Cerebellar nuclear complex (tissue), 1 donor: Measurements from ENCODE around the gene ABI3.

Source experiments
- DNase-seq, 2 experiments: peaks; one replicate each; lab custom pipeline; 2025; lab: John Stamatoyannopoulos, UW

Gene ABI3

GRCh38 chr17:49197346-49197998 is 13.0 kb upstream of the ABI3 start:
- DNase-seq, result no peak

DNA sequence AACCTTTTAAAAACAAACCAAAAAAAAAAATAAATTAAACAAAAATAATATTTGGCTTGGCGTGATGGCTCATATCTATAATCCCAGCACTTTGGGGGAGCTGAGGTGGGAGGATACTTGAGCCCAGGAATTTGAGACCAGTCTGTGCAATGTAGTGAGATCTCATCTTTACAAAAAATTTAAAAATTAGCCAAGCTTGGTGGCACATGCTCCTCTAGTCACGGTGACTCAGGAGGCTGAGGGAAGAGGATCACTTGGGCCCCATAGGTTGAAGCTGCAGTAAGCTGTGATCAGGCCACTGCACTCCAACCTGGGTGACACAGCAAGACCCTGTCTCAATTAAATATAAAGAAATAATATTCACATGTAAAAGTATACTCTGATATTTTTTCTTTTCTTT is 12.3 kb upstream of the ABI3 start:
- DNase-seq, result no peak

GRCh38 chr17:49200423-49201083 is 10.0 kb upstream of the ABI3 start:
- DNase-seq, result no peak

- DNase-seq, result no peak
Measured at GRCh38 chr17:49201481-49201927, 9.0 kb upstream of the ABI3 start.

DNA sequence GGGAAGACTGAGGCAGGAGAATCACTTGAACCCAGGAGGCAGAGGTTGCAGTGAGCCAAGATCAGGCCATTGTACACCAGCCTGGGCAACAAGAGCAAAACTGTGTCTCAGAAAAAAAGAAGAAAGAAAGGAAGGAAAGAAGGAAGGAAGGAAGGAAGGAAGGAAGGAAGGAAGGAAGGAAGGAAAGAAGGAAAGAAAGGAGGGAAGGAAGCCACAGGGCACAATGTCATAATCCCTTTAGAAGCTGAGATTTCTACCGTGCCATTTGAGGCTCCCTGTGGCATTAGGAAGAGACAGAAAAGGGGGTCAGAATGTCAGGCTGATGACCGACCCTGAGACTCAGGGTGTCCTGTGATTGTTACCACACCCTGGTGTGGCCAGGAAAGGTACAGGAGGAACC is 6.7 kb upstream of the ABI3 start:
- no peak for DNase-seq

DNA sequence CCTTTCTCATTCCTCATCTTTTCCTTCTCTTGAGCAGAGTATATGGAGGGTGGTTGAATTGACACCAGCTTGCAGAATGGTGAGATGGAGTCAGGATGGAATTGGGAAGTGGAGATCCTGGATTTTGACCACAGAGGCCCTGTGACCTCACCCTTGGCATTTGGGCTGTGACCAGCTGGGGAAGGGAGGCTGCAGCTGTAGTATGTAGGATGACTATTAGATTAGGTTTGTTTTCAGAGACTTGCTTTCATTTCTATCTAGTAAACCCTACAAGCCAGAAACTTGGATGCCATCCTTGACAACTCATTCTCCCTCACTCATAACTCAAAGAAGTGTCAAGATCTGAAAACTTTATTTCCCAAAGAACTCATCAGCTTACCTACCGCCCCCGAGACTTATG is 6.0 kb upstream of the ABI3 start:
- DNase-seq, result no peak

DNA sequence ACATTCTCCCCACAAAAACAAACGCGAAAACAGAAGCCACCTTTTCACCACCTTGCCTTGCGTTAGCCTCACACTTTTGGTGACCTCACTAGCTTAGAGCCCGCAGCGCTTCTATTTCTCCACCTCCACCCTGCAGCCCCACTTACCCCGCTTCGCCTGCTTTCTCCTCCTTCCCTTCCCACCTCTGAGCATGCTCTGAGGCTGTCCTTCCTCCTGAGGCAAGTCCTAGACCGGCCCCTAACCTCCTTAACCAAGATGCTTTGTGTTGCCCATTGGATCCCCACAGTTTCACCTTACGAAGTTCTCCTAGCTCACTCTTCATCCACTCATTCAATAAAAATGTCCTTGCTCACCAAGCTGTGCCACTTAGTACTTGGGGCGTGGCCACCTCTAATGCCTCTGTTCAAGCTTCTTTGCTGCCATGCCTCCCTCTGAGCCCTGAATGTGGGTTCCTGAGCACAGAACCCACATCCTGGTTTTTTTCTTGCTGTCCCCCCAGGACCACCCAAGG is 1.4 kb upstream of the ABI3 start:
- DNase-seq, result no peak

DNA sequence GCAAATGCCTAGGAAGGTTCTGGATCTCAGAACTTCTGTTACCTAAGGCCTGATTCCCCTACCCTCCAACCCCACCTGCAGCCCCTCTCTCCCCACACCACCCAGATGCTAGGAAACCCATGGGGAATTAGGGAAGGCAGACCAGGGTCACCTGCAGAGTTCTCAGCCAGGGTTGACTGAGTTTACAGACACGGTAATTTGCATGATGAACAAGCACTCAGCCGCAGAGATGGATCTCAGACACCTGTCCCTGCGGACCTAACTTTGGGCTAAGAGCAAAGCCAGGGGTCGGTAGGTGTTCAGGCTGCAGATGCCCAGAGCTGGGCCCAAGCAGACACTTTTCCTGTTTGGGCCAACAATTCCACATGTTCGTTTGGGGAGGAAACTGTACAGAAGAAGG is 2.9 kb downstream of the ABI3 start:
- DNase-seq, result no peak

DNA sequence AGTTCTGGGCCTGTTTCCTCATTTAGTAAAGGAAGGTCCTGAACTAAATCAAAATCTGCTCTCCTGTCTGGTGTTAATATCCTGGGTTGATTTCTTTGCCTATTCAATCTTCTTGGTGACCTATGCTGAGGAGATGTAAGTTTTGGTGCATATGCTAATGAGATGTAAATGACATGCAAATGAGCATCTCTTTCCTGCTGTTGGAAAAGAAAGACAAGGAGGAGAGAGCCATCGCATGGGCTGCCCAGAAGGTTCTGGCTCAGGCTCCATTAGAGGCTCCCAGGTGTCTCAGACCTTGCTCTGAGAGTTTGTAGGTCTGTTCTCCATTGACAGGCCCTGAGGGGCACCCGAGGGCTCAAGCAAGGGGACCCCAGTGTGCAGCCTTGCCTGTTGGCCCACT is 3.3 kb downstream of the ABI3 start:
- DNase-seq, result no peak

DNA sequence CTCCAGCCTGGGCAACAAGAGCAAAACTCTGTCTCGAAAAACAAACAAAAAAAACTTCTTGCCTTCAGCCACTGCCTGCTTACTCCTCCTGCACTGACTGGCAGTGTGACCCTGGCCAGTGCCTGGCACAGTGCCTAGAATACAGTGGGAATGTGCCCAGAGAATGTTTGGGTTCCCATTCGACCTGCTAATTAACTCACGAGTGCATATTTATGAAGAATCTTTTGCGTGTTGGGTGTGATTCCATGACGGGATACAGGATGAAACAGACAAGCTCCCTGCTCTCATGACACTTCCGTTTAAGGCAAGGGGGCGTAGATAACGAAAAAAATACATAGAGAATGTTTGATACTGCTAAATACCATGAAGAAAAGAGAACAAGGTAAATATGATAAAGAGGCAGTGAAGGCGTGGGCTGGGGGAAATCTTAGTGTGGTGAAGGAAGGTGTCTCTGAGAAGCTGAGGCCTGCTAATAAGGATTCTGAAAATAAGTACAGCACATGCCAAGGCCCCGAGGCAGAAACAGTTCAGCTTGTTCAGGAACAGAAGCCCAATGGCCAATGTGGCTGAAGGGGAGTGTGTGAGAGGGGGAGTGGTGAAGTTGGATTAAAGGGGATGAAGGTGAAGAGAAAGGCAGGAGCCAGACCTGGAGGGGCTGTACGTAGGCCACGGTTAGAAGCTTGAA is 4.3 kb downstream of the ABI3 start:
- no peak for DNase-seq

DNA sequence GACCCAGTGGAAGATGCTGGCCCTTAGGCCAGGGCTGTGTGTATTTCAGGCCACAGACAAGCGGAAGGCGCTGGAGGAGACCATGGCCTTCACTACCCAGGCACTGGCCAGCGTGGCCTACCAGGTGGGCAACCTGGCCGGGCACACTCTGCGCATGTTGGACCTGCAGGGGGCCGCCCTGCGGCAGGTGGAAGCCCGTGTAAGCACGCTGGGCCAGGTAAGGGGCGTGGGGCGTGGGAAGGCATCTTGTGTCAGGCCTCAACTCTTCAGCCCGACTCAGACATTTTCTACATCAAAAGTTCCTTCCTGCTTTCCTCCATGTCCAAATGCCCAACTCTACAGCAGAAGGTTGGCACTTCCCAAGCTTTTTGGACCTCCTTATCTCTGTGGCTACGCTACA is 6.0 kb downstream of the ABI3 start:
- DNase-seq, result no peak

- no peak for DNase-seq
Measured at GRCh38 chr17:49216953-49217650, 6.6 kb downstream of the ABI3 start.

DNA sequence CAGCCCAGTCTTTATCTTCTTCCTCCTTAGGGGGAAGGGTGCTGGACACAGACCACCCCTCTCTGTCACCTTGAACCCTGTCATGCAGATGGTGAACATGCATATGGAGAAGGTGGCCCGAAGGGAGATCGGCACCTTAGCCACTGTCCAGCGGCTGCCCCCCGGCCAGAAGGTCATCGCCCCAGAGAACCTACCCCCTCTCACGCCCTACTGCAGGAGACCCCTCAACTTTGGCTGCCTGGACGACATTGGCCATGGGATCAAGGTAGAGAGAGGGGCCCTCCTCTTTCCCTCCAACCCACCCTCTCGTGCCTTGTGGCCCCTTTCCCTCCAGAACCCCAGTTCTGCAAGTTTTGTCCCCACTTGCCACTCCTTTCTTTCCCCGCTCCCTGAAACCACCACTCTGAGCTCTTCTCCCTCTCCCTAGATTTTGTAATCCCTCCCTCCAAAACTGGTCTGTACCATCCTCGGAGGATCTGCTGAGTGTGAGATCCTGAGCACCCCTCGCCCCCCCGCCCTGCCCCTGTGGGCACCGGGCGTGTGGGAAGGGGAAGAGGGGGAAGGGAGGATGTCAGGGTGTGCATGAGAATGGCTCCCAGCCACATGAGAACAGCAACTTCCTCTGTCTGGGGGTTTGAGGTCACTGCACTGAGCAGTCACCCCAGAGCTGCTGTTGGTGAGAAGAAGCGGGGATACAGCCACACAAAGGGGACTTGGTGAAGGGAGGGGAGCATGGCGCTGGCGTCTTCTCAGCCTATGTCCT is 7.3 kb downstream of the ABI3 start:
- DNase-seq, result no peak

GRCh38 chr17:49218941-49219913 is 8.7 kb downstream of the ABI3 start:
- DNase-seq, result no peak

DNA sequence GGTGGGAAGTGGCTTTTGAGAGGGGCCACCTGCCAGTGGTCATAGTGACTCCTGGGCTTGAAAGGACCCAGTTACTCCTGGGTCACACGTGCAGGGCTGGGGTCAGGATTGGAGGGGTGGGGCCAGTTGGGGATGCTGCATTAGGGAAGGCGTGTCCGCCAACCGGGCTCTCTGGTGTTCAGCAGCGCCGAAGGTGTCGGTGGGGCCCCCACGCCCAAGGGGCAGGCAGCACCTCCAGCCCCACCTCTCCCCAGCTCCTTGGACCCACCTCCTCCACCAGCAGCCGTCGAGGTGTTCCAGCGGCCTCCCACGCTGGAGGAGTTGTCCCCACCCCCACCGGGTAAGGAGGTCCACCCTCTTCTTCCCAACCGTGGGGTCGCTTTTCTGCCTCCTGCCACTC is 9.5 kb downstream of the ABI3 start:
- no peak for DNase-seq

GRCh38 chr17:49223168-49223516 is 12.6 kb downstream of the ABI3 start:
- no peak for DNase-seq

DNA sequence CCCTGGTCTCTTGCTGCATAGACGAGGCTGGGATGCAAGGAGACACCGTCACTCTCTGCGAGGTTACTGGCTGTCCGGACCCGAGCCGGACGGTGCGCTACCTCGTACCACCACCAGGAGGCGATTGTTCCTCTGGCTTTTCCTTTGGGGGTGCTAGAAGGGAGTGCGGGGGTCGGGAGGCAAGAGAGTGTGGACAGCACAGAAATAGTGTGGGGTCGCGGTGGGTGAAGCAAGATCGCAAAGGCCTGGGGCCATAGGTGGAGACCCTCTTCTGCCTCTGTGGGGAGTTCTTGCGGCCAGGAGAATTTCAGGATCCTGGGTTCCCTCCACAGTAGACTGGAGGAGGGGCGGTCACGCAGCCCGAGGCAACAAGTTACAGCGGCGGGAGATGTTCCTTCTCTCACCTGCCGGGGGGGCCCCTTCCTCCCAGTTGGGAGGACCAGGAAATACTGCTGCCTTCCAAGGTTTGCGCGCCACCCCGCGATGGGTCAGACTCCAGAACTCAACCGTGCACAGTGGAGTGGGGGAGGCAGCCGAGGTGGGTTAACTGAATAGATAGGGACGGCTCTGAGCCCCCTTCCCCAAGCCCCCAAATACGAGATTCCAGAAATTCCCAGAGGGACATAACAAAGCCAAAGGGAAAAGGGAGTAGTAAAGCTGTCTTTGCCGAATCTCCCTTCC is 13.2 kb downstream of the ABI3 start:
- DNase-seq, result no peak

GRCh38 chr17:49224198-49224996 is 13.9 kb downstream of the ABI3 start:
- DNase-seq, result no peak

GRCh38 chr17:49224997-49225337 is 14.5 kb downstream of the ABI3 start:
- no peak for DNase-seq
